Stimulated activated CD4-positive, alpha-beta T cell treated with anti-CD3 and anti-CD28 coated beads, Interleukin-15, amount 100 ng/mL, for 24 hours (primary cell): ENCODE data around the gene PEX5.
A peak's percentile ranks its signal among the peaks of the same experiment; 100 is the strongest.
"Not testable (repeated sequence)": the region's sequence is repeated elsewhere in the genome, so short reads cannot be mapped to it uniquely, and the experiment has no call there.

ENCODE experiments used
- DNase-seq: peaks from one replicate; pipeline ENCODE4 v3.0.0-alpha.2; 2020

PEX5 gene

GRCh38 chr12:7161327-7161726 lies 28.2 kb upstream of the PEX5 start:
- no peak for DNase-seq

DNA sequence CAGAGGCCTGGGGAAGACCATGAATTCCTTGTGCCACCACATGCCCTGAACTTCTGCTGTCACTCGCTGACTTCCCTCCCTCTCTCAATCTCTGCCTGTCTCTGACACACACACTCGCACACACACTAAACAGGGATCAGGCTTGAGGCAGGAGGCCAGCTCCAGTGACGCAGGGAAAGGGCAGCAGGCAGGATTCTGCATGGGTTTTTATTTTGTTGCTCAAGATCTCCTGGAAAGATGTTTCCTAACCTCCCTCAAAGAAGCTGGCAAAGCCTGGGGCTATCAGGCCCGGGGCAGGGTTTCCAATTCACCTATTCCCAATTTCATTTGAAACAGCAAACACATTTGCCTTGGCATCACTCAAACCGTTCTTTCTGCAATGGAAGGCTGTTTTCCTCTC lies 27.7 kb upstream of the PEX5 start:
- no peak for DNase-seq

DNA sequence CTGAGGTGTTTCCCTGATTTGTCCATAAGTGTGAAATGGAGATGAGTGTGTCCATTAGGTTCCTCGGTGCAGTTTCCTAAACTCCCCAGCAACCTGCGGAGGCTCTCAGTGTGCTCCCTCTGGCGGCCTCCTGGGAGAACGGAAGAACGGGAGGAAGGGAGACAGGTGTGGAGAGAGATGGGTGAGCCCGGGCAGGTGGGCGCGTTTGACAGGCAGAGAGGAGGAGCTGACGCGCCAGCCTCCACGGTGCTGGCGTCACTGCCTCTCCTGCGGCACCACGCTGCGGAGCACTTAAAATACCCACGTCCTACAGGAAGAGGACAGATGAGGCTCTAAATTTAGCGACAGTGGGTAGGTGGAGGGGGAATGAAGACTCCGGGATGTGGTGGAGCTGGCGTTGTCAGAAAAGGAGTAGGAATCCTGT lies 26.8 kb upstream of the PEX5 start:
- DNase-seq: peak; percentile 53

GRCh38 chr12:7169951-7170350 lies 19.5 kb upstream of the PEX5 start:
- no peak for DNase-seq

DNA sequence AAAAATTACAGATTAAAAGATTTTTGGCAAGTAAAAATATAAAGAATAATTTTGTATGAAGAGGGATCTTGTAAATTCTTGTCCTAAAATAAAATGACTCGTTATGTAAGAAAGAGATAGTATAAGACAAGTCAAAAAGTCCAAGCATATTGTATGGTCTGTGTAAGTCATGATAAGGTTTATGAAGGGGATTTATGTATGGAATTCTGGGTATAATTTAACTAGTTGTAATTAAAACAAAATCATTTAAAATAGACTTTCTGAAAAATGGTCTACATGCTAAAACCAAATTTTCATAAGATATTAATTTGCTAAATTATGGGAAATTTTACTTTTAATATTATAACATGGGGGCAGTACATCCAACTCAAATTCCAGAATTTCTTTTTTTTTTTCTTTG lies 17.6 kb upstream of the PEX5 start:
- DNase-seq: no peak

DNA sequence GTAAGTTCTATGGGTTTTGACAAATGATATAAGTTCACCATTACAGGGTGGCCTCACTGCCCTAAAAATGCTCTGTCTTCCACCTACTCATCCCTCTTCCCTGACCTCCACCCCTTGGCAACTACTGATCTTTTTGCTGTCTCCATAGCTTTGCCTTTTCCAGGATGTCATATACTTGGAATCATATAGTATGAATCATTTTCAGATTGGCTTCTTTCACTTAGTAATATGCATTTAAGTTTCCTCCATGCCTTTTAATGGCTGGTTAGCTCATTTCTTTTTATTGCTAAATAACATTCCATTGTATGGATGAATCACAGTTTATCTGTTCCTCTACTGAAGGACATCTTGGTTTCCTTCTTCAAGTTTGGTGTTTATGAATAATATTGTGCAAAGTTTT lies 14.0 kb upstream of the PEX5 start:
- DNase-seq: no peak

- DNase-seq: no peak
Observed at GRCh38 chr12:7176595-7176994, 12.9 kb upstream of the PEX5 start.

GRCh38 chr12:7178481-7178880 lies 11.0 kb upstream of the PEX5 start:
- no peak for DNase-seq

DNA sequence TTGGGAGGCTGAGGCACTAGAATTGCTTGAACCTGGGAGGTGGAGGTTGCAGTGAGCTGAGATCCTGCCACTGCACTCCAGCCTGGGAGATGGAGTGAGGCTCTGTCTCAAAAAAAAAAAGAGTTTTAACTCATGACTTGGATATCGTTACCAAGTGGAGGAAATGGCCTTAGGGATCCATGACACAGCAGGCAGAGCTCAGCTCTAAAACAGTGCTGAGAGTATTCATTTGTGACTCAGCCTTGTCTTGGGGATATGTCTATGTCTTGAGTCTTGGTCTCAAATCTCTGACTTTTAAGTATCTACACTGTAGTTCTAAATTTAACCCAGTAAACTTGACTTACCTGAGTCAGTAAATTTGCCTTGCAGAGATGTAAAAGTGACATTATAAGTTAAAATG lies 8.8 kb upstream of the PEX5 start:
- no peak for DNase-seq

DNA sequence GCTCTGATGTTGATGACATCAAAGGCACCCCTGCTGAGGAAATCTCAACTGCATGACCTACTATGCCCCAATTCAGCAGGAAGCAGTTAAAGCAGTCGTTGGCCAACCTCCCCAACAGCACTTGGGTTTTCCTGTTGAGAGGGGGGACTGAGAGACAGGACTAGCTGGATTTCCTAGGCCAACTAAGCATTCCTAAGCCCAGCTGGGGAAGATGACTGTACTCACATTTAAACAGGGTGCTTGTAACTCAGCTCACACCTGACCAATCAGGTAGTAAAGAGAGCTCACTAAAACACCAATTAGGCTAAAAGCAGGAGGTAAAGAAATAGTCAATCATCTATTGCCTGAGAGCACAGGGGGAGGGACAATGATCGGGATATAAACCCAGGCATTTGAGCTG lies 3.4 kb upstream of the PEX5 start:
- not testable (repeated sequence) for DNase-seq

DNA sequence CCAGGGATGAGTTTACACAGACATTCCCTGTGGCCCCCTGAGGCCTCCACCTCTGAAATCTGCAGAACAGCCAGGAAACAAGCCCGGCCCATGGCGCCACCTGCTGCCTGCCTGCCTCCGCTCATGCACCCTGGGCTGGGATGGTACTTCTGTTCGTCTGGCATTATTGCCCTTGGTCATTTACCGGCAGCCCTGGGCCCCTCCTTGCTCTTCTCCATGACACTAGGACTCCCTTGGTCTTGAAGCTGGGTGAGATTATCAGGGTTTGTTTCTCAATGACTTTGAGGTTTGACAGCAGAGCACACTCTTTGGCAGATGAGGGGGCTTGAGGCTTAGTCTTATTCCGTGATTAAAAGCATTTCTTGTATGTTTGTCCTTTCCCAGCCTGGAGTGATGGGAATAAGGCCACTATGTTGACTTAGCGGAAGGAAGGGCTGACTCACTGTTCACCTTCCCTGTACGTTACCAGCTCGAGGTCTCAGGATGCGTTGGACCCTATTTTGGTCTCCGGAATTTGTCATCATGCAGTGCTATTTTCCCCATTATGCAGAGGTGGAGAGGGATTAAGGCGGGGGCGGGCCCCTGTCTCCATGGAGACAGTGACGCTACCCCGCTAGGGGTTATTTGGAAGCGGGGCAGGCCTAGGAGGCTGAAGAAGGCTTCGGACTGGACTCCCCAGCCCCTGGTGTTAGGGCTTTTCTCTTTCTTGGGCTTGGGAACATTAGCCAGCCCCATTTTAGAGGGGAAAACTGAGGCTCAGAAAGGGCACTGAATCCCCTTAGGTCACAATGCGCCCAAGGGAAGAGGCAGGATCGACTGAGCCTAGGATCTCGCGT lies 706 bp upstream of the PEX5 start:
- peak; percentile 77 for DNase-seq

DNA sequence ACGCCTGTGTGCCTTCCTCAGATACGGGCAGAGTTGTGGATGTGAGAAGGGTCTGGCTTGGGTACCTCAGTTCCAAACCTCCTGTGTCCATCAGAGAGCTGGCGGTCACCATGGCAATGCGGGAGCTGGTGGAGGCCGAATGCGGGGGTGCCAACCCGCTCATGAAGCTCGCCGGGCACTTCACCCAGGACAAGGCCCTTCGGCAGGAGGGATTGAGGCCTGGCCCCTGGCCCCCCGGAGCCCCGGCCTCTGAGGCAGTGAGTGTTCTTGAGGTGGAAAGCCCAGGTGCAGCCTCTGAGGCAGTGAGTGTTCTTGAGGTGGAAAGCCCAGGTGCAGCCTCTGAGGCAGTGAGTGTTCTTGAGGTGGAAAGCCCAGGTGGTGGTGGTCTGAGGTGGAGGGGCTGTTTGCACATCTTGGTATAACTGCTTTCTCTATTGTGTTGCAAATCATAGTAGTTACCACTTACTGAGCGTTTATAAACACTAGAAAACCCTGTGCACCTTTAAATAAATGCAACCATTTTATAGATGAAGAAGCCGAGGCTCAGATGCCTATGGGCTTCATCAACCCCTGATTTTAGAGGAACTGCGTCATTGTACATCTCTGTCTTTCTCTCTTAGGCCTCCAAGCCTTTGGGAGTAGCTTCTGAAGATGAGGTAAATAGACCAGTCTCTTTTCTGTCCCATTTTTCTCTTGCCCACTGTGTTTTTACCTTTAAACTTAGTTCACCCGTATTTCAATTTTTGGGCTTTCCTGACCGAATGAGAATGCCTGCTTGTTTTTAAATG lies 976 bp downstream of the PEX5 start:
- peak; percentile 12 for DNase-seq

DNA sequence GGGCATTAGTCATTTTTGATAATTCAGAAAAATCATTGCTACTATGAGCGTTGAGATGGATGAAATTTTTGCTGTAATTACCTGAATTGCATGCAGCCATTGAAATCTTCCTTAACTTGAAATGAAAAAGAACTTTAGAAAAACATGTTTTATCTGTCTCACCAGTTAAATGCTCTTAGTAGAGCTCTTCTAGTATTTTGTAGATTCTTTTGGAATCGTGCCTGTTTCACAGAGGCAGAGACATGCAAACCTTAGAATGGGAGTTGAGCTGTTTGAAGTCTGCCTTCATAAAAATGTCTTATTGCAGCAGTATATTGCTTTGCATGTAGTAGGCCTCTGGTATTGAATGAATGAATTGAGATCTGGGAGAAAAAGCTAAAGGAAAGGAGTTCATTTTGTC lies 4.2 kb downstream of the PEX5 start:
- DNase-seq: no peak

- no peak for DNase-seq
Observed at GRCh38 chr12:7197841-7198240, 8.4 kb downstream of the PEX5 start.

DNA sequence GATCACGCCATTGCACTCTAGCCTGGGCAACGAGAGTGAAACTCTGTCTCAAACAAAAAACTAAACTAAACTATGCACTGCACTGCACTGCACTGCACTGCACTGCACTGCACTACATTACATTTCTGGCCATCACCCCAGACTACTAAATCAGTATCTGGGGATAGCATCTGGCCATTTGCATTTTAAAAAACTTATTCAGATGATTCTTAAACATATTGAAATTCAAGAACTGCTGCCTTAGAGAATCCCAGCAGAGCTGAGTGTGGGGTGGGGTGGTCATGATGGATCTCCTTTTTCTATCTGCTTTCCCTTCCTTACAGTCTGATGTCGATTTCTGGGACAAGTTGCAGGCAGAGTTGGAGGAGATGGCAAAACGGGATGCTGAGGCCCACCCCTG lies 13.6 kb downstream of the PEX5 start:
- DNase-seq: no peak

DNA sequence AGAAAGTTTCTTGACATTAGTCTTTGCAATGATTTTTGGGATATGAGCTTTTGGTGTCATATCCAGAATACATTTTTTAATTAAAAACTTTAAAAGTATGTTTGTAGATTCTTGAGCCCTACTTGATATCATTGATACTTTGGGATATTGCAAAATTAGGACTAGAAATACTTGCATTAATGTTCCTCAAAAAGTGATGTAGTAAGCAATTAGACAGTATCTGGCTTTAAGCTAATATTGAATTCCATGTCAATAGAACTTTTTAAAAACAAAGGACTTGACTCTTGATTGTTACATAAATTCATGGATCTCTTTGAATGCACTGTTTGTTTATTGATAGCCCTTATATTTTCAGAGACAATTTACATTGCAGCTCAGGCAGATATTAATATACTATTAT lies 15.6 kb downstream of the PEX5 start:
- no peak for DNase-seq

DNA sequence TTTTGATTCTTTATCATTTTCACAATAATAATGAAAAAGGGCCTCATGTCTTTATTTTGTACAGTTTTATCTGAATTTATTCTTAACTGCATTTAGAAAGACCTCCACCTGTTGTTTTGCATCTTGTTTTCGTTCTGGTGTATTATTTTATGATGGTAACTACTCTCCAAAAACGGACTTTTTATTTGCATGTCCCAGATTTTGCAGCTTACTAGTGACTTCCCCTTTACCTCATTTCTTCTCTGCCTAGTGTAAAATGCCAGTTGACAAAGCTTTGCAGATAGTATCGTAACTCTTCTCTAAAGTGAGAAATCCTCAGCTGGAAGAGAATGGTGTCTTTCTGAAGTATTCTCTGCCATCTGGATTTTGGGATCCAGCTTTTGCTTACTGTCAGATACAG lies 17.2 kb downstream of the PEX5 start:
- DNase-seq: no peak

DNA sequence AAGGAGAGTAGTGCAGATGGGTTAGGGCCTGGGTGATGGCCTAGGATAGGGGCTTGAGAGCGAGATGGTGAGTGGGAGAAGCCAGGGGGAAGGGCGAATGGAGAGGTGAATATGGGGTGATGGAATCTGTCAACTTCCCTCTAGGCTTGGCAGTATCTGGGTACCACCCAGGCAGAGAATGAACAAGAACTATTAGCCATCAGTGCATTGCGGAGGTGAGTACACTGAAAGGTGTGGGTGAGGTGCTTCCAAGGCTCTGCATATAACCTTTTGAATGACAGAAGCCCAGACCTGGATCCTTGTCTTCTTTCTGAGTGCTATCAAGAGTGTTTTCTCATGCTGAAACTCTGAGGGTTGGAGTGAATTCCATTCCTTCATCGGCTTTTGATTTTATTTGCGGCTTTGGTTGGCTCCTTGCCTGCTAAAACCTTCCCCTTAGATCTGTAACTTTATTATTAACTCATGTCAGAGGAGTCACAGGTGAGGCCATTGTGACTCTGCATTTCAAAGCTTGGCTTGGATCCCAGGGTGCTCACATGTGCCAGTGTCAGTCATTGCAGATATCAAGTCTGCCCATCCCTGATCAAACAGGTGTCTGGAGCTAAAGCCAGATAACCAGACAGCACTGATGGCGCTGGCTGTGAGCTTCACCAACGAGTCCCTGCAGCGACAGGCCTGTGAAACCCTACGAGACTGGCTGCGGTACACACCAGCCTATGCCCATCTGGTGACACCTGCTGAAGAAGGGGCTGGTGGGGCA lies 18.6 kb downstream of the PEX5 start:
- DNase-seq: no peak

GRCh38 chr12:7209958-7210357 lies 20.5 kb downstream of the PEX5 start:
- DNase-seq: no peak

GRCh38 chr12:7210642-7211151 lies 21.2 kb downstream of the PEX5 start:
- DNase-seq: no peak

DNA sequence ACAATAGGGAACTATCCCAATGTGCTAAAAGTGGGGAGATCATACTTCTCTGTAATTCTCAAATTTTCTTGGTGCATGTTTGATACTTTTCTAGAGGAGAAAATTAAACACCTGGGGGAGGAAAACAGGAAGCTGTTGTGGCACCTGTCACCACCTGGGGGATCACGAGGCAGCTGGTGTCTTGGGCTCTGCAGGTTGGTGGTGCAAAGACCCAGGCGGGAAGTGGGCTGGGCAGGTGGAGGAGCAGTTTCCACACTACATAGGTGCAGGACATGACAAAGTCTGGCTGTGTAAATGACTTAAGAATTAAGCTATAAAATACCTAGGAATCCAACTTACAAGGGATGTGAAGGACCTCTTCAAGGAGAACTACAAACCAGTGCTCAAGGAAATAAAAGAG lies 23.2 kb downstream of the PEX5 start:
- DNase-seq: no peak

- DNase-seq: not testable (repeated sequence)
Observed at GRCh38 chr12:7213745-7214144, 24.3 kb downstream of the PEX5 start.

DNA sequence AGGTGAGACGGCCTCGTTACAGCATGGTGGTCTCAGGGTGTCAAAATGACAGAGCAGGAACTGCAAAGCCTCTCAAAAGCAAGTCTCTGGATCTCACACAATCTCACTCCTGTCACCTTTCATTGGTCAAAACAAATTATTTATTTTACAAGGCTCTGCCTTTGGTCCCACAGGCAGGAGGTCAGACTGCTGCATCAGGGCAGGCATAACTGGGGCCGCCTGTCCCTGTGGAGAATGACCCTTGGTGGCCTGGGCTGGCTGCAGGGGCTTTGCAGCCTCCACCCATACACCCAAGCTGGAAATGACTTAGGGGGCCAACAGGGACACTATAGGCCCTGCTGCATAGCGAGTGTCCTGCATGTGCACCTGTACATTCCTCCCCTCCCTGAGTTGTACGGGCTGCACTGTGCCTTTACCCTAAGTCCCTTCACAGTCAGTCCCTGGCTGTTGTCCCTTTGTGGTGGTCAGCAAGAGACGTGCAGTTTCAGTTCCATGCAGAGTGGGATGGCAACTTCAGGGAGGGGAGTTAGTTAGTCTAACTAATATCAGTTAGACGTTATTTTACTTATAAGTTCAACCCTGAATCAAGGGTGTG lies 28.1 kb downstream of the PEX5 start:
- no peak for DNase-seq
